ENCODE data around the gene HRC.

The HRC gene

DNA sequence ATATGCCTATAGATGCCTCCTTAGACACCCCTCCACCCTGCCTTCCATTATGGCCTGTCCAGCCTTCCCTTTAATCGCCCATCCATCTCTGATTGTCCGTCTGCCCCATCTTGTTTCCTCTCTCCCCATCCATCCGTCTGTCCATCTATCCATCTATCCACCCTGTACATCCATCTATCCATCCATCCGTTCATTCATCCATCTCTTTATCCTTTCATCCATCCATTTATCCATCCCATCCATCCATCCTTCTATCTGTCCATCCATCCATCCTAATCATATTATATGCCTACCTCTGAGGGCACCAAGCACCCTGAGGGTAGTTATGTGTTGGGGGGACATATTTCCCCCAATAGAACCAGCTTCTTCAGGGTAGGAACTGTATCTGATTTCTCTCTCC lies 25.5 kb upstream of the HRC start:
- H3K9ac ChIP-seq (ENCODE audit: low read depth, low read length), result no peak overlapping the region
- H3K36me3 ChIP-seq (ENCODE audit: insufficient read depth, low read length), result no peaks in the 10 kb centered on the region
- H3K4me1 ChIP-seq (ENCODE audit: insufficient read depth, low read length), result no peaks in the 10 kb centered on the region
- no peaks in the 10 kb centered on the region for H3K9me3 ChIP-seq (ENCODE audit: control insufficient read depth, insufficient read depth, low read length)

DNA sequence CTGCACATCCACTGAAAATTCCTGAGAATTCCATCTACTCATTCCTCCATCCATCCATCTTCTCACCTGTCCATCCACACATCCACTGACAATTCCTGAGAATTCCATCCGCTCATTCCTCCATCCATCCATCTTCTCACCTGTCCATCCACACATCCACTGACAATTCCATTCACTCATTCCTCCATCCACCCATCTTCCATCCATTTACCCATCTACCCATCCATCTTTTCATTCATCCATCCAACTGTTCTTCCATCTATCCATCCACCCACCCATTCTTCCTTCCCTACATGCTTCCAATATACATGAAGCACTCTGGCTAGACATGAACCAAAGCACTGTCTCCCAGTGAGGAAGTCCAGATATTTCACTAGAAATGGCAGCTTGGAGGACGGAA lies 18.0 kb upstream of the HRC start:
- no peak overlapping the region for H3K9ac ChIP-seq (ENCODE audit: low read depth, low read length)
- H3K36me3 ChIP-seq (ENCODE audit: insufficient read depth, low read length), result no peaks in the 10 kb centered on the region
- no peaks in the 10 kb centered on the region for H3K4me1 ChIP-seq (ENCODE audit: insufficient read depth, low read length)
- H3K9me3 ChIP-seq (ENCODE audit: control insufficient read depth, insufficient read depth, low read length), result no peaks in the 10 kb centered on the region

DNA sequence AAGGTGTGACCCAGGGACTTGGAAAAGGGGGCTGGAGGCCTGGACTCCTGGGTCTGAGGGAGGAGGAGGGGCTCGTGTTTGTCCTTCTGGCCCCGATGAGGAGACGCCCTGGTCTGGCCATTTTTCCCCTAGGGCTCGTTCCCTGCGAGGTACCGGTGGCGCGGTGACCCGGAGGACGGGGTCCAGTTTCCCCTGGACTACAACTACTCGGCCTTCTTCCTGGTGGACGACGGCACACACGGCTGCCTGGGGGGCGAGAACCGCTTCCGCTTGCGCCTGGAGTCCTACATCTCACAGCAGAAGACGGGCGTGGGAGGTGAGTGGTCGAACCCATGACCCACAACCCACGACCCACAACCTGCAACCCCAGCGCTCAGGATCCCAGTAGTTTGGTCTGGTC lies 13.2 kb upstream of the HRC start:
- Histone ChIP-seq H3K9ac (ENCODE audit: low read depth, low read length) (no peak overlapping the region), H3K4me1 (ENCODE audit: insufficient read depth, low read length) (peaks cover 6% of the 10 kb centered on the region), H3K36me3 (ENCODE audit: insufficient read depth, low read length) (no peaks in the 10 kb centered on the region), H3K9me3 (ENCODE audit: control insufficient read depth, insufficient read depth, low read length) (no peaks in the 10 kb centered on the region)

DNA sequence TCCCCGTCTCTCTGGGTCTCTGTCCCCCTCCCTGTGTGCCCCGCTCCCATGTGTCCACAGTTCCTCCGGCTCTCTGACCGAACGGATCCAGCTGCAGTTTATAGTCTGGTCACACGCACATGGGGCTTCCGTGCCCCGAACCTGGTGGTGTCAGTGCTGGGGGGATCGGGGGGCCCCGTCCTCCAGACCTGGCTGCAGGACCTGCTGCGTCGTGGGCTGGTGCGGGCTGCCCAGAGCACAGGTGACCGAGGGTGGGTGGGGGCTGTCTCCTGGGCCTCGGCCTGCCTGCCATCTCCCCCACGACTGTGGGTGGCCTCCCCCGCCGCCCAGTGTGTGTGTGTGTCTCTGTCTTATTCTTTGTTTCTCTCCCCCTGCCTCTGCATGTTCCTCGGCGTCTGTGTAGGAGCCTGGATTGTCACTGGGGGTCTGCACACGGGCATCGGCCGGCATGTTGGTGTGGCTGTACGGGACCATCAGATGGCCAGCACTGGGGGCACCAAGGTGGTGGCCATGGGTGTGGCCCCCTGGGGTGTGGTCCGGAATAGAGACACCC lies 12.7 kb upstream of the HRC start:
- no peaks in the 10 kb centered on the region for H3K9me3 ChIP-seq (ENCODE audit: control insufficient read depth, insufficient read depth, low read length)
- H3K36me3 ChIP-seq (ENCODE audit: insufficient read depth, low read length), result no peaks in the 10 kb centered on the region
- peaks cover 6% of the 10 kb centered on the region for H3K4me1 ChIP-seq (ENCODE audit: insufficient read depth, low read length)
- H3K9ac ChIP-seq (ENCODE audit: low read depth, low read length), result no peak overlapping the region

DNA sequence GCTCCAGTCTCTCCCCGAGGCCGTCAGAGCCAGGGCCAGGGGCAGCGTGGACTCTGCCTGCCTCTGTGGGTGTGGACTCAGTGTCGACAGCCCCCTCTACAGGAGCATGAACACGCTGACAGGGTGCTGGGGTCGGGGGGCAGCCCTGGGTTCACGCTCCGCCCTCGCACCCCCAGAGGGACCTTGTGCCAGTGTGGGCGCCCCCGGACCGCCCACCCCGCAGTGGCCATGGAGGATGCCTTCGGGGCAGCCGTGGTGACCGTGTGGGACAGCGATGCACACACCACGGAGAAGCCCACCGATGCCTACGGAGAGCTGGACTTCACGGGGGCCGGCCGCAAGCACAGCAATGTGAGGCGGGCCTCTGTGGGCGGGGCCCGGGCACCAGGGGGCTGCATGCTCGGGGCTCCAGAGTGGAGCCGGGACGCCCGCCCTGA lies 10.7 kb upstream of the HRC start:
- Histone ChIP-seq H3K4me1 (ENCODE audit: insufficient read depth, low read length) (peaks cover 6% of the 10 kb centered on the region), H3K9ac (ENCODE audit: low read depth, low read length) (peak overlapping the region; percentile 45; the same call in 1 of the 2 replicates), H3K36me3 (ENCODE audit: insufficient read depth, low read length) (no peaks in the 10 kb centered on the region), H3K9me3 (ENCODE audit: control insufficient read depth, insufficient read depth, low read length) (no peaks in the 10 kb centered on the region)

DNA sequence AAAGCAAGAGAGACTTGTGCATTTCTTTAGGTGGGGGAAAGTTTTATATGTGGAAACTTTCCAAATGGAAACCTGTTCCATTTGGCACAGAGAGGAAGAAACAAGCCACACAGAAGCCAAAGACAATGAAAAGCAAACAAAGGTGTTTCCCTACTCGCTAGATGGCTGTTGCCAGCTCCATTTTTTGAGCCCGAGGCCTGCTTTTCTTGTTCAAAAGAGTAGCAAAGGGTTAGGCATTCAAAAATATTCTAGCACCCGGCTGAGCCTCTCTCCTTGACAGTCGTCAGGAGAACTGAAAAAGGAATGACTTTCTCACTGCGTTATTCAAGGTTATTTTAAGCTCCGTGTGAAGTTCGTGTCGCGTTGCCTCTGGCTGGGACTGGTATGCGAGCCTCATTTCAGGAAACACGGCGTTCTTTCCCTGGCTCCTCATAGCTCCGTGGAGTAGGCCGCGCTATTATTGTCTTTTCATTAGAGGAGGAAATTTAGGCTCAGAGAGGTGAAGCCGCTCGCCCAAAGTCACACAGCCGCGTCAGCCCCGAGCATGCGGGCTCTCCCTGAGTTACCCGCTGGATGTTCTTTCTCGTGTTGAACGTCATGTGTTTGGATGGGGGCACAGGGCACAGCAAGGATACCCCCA lies 10.0 kb upstream of the HRC start:
- no peaks in the 10 kb centered on the region for H3K36me3 ChIP-seq (ENCODE audit: insufficient read depth, low read length)
- H3K9me3 ChIP-seq (ENCODE audit: control insufficient read depth, insufficient read depth, low read length), result no peaks in the 10 kb centered on the region
- peaks cover 6% of the 10 kb centered on the region for H3K4me1 ChIP-seq (ENCODE audit: insufficient read depth, low read length)
- peak overlapping the region; percentile 45 for H3K9ac ChIP-seq (ENCODE audit: low read depth, low read length)

DNA sequence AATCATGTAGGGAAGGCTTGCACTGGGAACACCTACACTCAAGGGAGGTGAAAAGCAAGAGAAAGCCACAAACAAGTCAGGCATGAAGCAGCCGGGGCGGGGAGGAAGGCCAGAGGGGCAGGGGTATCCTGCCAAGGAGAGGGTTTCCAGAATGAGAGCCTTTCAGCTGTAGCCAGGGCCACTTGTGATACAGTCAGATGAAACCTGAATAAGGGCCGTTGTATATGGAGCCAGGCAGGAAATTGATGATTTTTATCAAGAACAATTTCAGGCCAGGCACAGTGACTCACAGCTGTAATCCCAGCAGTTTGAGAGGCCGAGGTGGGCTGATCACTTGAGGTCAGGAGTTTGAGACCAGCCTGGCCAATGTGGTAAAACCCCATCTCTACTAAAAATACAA lies 6.8 kb upstream of the HRC start:
- no peak overlapping the region for H3K9ac ChIP-seq (ENCODE audit: low read depth, low read length)
- H3K9me3 ChIP-seq (ENCODE audit: control insufficient read depth, insufficient read depth, low read length), result no peaks in the 10 kb centered on the region
- peaks cover 6% of the 10 kb centered on the region for H3K4me1 ChIP-seq (ENCODE audit: insufficient read depth, low read length)
- H3K36me3 ChIP-seq (ENCODE audit: insufficient read depth, low read length), result no peaks in the 10 kb centered on the region

DNA sequence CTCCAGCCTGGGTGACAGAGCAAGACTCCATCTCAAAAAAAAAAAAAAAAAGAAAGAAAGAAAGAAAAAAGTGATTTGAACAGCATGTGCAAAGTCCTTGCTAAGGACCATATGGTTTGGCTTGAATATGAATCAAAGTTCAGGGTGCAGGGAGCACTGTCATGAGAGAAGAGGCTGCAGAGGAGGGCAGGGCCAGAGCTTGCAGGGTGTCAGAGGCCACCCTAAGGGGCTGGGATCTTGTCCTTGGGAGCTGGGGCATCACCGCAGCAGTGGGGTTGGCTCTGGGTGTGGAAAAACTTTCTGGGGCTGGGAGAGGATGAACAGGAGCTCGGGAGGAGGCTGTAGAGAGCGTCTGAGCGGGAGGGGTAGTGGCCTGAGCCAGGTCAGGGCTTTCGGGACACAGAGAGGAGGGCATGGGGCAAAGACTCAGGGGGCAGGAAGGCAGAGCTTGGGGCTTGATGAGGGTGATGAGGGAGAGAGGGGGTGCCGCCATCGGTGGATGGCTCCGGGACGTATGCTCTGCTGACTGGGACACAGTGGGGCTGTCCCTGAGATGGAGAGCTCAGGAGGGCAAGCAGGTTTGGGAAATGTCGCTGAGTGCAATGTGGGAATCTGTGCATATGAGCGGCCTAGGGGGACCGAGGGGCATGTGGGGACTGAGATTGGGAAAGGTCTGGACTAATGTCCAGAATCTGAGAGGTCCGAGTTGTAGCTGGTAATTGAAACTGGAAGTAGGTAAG lies 5.4 kb upstream of the HRC start:
- Histone ChIP-seq H3K36me3 (ENCODE audit: insufficient read depth, low read length) (no peaks in the 10 kb centered on the region), H3K4me1 (ENCODE audit: insufficient read depth, low read length) (peaks cover 12% of the 10 kb centered on the region), H3K9me3 (ENCODE audit: control insufficient read depth, insufficient read depth, low read length) (no peaks in the 10 kb centered on the region), H3K9ac (ENCODE audit: low read depth, low read length) (no peak overlapping the region)

DNA sequence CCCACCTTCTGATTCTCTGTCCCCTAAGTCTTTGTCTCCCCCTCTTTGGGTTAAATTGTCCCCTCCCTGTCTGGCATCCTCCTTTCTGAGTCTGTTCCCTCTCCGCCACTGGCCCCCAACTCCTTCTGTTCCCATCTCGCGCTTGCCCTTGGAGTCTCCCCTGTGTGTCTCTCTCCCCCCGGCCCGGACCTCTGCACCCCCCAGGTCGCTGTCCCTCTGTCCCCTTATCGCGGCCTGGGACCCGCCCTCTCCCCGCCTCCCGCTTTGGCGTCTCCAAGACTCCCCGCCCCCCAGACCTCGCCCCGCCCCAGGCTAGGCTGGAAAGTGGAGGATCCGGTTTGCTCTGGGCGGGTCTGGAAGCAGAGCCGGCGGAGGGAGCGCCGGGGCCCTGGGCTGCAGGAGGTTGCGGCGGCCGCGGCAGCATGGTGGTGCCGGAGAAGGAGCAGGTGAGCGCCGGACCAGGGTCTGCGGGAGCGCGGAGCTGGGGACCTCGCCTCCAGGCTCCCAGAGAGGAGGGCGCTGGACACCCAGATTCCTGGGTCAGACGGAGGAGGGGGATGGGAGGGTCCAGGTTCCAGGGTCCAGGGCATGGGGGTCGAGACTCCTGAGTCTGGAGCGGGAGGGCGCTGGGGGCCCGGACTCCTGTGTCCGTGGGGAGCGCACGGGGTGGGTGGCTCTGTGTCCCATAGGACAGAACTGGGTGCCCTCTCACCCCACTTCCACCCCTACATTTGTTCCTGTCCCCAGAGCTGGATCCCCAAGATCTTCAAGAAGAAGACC lies 2.4 kb upstream of the HRC start, which contains the start of gene TRPM4:
Gene TRPM4 (plus strand): TSS at position 348 of the 780 bp plus-strand sequence. CDS start 75 bp downstream, at position 423.
- peak within 1 kb of the TSS; percentile 86 for H3K9ac ChIP-seq (ENCODE audit: low read depth, low read length)
- no peaks in the 10 kb centered on the region for H3K9me3 ChIP-seq (ENCODE audit: control insufficient read depth, insufficient read depth, low read length)
- peaks cover 9% of the 10 kb centered on the region; the same call in 1 of the 2 replicates for H3K4me1 ChIP-seq (ENCODE audit: insufficient read depth, low read length)
- H3K36me3 ChIP-seq (ENCODE audit: insufficient read depth, low read length), result no peaks in the 10 kb centered on the region

DNA sequence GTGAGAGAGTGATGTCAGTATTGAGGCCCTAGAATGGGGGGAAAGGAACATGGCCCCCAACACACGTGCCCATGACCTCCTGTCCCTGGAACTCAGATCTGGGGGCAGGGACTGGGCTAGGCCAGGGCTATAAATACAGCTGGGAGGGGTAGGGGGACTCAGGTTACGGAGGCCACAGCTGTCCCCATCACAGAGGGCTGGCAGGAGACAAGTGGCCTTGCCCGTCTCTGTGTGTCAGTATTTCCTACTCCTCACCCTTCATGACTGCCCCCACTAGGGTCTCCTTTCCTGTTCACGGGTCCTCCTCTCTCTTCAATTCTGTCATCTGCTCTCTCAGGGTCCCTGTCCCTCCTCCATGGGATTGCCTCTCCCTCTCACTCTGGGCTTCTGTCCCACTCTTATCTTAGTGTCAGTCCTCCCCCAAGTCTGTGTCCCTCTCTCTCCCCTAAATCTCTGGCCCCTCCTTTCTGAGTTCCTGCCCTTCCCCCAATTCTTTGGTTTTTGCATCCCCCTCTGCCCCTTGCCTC lies 687 bp upstream of the HRC start:
- H3K9ac ChIP-seq (ENCODE audit: low read depth, low read length), result peak overlapping the region; percentile 22; the same call in 1 of the 2 replicates
- H3K9me3 ChIP-seq (ENCODE audit: control insufficient read depth, insufficient read depth, low read length), result no peaks in the 10 kb centered on the region
- H3K4me1 ChIP-seq (ENCODE audit: insufficient read depth, low read length), result peaks cover 9% of the 10 kb centered on the region; the same call in 1 of the 2 replicates
- no peaks in the 10 kb centered on the region for H3K36me3 ChIP-seq (ENCODE audit: insufficient read depth, low read length)

DNA sequence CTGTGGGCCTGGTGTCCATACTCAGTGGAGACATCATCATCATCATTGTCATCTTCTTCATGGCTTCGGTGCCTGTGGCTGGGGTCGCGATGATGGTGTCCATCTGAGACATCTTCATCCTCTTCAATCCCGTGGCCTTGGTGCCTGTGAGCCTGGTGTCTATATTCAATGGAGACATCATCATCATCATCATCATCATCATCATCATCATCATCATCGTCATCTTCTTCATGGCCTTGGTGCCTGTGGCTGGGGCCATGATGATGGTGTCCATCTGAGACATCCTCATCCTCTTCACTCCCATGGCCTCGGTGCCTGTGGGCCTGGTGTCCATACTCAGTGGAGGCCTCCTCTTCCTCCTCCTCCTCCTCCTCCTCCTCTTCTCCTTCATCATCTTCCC lies 917 bp downstream of the HRC start:
- Histone ChIP-seq H3K4me1 (ENCODE audit: insufficient read depth, low read length) (peaks cover 9% of the 10 kb centered on the region; the same call in 1 of the 2 replicates), H3K9ac (ENCODE audit: low read depth, low read length) (no peak overlapping the region), H3K36me3 (ENCODE audit: insufficient read depth, low read length) (no peaks in the 10 kb centered on the region), H3K9me3 (ENCODE audit: control insufficient read depth, insufficient read depth, low read length) (no peaks in the 10 kb centered on the region)

DNA sequence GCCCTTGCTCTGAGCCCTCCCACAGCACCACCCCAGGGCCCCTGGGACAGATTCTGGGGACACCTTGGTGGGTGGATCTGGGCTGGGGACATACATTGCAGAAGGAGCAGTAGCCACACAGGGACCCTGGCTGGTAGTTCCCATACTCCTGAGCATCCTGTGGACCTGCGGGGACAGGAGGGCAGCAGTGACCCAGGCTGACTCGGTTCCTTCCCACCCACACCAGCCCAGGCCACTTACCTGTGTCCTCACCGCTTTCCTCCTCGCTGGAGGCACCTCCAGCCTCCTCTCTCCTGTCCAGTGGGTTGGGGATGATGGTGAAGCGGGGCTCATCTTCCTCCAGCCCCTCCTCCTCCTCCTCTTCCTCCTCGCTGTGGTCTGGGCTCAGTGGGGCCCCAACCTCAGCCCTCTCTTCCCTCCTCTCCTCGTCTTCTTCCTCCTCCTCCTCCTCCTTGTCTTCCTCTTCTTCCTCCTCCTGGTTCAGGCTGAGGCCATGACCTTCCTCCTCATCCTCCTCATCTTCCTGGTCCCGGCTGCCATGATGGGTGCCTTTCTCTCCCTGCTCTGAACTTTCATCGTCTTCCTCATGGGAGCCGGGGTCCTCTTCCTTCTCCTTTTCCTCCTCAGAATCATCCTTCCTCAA lies 1.9 kb downstream of the HRC start:
- Histone ChIP-seq H3K36me3 (ENCODE audit: insufficient read depth, low read length) (no peaks in the 10 kb centered on the region), H3K9ac (ENCODE audit: low read depth, low read length) (no peak overlapping the region), H3K9me3 (ENCODE audit: control insufficient read depth, insufficient read depth, low read length) (no peaks in the 10 kb centered on the region), H3K4me1 (ENCODE audit: insufficient read depth, low read length) (peaks cover 9% of the 10 kb centered on the region; the same call in 1 of the 2 replicates)

DNA sequence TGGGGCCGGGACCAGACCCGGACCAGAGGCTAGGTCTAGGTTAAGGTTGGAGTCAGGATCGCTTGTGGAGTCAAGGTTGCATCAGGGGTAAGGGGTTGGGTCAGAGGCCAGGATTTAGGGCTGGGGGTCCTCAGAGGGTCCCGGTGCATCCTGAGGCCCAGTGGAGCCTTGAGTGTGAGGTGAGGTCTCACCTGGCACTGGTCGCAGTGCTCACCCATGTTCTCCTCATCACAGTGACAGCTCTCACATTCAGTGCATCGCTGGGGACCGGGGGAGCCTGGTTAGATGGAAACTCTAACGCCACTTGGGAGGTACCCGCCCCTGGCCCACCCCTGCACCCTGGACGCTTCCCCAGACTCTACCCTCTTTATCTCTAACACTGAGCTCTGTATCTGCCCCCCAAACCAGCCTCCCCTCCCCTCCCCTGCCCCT lies 3.1 kb downstream of the HRC start:
- no peaks in the 10 kb centered on the region for H3K9me3 ChIP-seq (ENCODE audit: control insufficient read depth, insufficient read depth, low read length)

More for the DNA sequence above, 3.1 kb downstream of the HRC start:
- H3K4me1 ChIP-seq (ENCODE audit: insufficient read depth, low read length), result peaks cover 9% of the 10 kb centered on the region; the same call in 1 of the 2 replicates
- H3K36me3 ChIP-seq (ENCODE audit: insufficient read depth, low read length), result no peaks in the 10 kb centered on the region
- peak overlapping the region; percentile 8; the same call in 1 of the 2 replicates for H3K9ac ChIP-seq (ENCODE audit: low read depth, low read length)
